GM18526 (cell line): ENCODE results near the gene HOXA5.

Source experiments
- POLR2A ChIP-seq: IDR thresholded peaks from 3 replicates; pipeline ENCODE4 v1.6.1; 2011; ENCODE audit not compliant: insufficient read length; ENCODE audit errors: extremely low read depth

HOXA5 gene

DNA sequence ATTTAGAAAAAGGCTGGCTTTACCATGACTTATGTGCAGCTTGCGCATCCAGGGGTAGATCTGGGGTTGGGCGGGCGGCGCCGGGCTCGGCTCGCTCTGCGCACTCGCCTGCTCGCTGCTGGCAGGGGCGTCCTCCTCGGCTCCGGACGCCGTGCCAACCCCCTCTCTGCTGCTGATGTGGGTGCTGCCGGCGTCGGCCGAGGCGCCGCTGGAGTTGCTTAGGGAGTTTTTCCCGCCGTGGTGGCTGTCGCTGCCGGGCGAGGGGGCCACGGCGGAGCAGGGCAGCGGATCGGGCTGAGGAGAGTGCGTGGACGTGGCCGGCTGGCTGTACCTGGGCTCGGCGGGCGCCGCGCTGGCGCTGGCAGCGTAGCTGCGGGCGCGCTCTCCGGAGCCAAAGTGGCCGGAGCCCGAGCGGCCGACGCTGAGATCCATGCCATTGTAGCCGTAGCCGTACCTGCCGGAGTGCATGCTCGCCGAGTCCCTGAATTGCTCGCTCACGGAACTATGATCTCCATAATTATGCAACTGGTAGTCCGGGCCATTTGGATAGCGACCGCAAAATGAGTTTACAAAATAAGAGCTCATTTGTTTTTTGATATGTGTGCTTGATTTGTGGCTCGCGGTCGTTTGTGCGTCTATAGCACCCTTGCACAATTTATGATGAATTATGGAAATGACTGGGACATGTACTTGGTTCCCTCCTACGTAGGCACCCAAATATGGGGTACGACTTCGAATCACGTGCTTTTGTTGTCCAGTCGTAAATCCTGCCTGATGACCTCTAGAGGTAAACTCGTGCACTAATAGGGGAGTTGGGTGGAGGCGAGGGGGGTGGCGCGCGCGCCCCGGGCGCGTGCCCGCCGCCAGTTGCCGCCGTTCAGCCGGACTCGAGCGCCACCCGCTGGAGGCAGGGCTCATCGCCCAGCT lies at the start of gene HOXA5:
Gene HOXA5, minus strand, starts transcription at position 659 of the 927 bp plus-strand sequence. Its CDS starts 74 bp downstream, at position 585.
- no peak for TF ChIP-seq POLR2A

DNA sequence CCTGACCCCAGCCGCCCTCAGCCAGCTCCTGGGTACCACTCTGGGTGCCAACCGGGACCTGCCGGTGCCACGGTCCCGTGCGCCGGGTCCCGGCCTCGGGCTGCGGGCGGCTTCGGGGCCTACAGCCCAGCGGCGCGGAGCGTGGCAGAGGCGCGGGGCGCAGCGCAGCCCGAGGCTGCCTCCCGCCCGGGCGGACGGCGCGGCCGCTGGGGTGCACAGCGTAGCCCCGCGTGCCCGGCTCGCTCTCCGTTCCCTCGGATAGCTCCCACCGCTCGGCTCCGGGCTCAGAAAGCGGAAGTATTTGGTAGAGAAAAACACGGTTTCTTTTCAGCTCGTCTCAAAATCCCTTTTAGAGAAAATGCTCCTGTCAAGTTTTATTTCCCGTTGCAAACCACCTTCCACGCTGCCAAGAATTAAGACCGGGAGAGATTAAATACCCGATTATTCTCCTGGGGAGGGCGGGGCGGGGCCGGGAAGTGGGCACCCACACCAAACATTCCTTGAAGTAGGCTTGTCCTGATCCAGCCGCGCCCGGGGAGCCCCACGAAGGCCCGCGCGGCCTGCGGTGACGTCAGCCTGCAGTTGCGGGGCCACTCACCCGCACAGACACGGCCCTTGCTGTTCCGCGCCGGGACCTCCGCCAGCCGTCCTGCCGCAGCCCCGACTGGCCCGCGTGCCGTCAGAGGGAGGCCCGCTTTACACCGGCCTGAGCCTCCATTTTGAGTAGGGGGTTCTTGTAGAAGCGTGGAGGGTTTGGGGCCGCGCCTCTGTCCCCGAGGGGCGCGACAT lies 49.3 kb upstream of the HOXA5 start:
- no peak for TF ChIP-seq POLR2A

DNA sequence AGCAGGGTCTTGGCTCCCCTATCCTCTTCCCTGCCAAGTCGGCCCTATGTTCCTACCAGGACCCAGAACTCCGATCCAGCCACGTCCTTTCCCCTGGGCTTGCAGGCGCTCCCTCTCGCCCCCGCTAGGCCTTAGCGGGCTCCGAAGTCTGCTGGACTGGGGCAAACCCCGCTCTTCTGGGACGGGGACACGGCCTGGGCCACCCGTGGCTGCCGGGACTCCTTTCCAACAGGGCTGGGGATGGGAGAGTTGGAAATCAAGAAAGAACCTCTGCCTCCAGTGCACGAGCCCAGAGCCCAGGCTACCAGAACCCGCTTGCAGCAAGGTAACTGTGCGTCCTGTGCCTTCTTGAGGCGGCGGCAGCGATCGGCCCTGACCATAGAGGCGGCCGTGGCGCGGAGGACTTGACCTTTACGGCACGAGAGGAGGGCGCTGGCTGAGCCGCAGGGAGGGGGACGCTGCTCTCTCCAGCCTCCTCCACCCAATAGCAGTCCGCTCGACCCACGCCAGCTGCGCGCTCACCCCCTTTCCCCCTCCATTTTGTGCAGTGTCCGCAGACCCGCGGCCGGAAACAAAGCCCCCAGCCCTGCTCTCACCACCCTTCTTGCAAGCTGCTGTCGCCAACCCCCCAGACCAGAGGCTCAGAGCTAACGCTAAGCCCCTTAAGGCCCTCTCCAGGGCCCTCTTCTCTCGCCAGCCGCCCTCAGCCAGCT lies 48.5 kb upstream of the HOXA5 start:
- no peak for TF ChIP-seq POLR2A

DNA sequence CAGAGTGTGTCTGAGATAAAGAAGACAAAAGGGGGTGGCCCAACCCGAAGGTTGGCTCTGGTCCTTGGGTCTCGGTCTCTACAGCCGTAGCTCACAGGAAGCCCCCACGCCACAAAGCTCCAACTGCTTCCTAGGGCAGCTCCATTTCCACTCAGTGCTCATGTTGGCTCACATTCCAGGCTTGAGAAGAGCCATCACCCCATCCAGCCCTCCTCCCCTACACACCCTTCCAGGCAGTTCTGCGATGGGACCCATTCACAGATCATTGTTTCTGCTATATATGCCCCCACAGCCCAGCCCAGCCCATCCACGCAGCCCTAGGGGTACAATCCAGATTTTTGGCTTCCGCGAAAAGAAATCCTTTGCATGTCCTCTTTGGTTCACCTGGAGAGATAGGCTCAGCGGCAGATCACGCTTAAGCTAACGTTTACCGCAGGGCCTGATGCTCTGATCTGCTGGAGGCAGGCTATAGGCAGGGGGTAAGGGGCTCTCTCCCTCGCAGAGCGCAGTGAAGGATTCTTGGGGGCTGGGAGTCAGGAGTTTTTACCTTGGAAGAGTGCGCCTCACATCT lies 47.8 kb upstream of the HOXA5 start:
- TF ChIP-seq POLR2A = no peak

DNA sequence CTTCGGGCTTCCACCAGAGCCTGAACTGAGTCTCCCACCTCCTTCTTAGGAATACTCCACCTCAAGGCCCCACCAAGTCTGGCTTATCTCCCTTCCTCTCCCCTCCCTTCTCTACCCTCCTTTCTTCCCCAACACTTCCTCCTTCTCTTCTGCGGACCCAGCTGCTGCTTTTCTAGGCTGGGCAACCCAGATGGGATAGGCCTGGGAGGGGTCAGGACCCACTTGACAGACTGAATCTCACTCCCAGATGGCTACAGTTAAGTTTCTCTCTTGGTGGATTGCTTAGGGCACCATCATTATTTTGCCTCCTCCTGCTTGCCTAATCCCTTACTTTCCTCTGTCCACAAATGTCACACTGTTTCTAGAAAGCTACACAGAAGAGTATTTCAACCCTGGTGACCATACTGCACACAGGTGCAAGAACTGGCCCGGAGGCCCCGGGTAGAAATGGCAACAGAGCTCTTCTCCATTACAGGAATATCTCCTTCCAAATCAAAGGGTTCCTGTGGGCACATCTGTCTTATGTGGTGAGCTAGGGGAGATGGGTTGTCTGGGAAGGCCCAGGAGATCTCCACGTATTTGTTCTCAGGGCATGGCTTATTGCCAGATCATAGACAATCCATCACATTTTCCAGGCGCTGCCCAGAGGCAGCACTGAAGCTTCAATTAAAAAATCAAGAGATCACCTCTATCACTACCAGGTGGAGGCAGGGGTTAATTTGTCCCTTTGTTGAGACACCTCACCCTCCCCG lies 46.7 kb upstream of the HOXA5 start:
- TF ChIP-seq POLR2A = no peak

DNA sequence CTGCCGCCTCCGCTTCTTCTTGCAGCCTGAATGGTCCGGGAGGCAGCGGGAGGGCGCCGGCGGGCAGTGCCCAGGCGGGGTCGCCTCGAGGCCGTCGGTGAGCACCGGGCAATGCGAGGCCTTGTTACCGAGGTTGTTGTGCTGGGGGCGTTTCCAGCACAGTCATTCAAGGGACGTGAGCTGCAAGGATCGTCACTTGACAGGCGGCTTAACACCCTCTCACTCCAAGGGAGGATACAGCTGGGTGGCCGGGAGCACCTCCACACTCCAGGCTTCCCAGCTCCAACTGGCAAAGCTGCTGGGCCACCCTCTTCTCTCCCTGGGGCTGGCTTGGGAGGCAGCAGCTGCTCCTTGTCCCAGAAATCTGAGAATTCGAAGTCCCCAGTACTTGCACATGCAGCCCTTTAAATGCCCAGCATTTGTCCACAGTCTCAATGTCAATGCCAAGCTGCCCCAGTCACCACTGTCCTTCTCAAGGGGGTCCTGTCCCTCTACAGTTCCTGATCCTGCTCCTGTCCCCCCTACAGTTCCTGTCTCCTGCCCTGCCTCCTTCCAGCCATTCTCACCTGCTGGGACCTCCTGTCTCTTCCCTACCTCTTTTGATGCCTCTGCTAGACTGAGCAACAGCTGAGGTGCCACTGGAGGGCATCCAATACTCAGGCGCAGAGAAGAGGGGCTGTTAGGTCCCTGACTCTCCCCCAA lies 46.0 kb upstream of the HOXA5 start:
- TF ChIP-seq POLR2A = no peak

DNA sequence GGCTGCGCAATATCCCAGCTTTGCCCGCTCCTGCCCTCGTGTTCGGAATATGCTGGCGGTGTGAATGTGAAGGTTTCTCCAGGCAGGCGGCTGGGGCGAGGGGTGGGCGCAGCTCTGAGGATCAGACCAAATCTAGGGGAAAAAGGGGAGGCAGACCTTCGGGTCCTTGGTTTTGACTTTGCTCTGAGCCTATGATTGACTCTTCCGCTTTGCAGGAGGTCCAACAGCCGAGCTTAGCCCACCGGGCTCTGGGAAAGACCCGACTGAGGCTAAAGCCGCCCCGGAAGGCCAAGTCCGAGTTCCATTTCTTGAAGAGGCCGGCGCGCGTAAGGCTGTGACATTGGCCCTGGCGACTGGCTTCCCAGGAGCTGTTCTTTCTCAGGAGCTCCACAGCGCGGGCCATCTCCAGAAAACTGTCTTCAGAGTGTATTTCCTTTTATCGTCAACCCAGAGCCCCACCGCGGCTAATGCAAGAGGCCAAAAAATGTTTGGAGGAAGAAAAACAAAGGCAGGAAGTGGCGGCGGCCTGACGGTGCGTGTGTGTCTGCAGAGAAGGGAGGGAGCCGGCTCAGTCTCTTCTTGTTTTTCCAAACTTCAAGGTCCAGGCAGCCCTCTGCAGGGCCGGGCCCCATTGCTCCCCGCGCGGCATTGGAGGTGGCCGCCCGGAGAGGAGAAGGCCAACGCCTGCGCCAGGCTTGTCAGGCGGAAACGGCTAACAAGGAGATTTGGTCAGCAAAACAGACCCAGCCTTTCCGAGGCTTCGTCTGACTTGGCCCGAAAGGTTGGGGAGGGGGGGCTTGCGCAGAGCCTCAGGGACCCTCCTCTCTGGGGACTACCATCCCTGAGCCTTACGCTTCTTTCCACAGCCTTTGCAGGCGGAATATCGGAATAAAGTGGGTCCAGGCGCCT lies 45.2 kb upstream of the HOXA5 start:
- TF ChIP-seq POLR2A = no peak

DNA sequence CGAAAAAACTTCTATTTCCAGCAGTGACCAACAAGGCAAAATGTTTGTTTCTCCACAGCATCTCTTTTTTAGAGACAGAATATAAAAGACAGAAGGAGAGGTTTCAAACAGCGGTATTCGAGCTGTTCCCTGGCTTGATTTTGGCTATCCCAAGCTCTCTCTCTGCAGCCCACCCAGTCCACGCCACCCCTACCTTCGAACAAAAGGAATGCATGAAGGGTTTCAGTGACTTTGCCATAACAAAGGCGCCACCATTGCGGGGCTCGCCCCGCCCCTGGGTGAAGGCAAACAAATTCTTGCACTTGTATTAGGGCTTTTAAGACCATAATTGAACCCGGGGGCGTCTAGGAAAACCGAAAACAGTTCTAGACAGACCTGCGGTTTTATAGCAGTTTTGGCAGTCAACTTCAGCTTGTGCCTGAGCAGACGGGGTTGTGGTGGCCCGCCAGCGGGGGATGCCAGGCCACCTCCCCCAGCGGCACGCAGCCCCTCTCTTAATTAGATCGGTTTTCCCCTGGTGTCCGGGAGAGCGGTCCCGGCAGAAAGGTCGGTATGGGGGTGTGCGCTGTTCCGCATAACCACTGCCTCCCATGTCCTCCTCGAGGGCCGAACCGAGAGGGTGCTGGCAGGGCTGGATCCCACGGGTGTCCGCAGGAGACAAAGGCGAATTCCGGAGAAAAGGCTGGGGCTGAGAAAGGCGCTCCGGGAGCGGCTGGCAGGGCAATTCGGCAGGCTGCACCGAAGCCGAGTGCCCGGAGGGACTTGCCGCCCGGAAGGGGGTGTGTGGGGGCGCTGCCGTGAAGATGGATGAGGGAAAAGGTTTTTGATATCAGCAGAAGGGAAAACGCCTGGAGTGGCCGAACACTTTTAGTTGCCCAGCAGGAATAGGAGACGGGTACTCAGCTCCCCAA lies 44.2 kb upstream of the HOXA5 start:
- no peak for TF ChIP-seq POLR2A

DNA sequence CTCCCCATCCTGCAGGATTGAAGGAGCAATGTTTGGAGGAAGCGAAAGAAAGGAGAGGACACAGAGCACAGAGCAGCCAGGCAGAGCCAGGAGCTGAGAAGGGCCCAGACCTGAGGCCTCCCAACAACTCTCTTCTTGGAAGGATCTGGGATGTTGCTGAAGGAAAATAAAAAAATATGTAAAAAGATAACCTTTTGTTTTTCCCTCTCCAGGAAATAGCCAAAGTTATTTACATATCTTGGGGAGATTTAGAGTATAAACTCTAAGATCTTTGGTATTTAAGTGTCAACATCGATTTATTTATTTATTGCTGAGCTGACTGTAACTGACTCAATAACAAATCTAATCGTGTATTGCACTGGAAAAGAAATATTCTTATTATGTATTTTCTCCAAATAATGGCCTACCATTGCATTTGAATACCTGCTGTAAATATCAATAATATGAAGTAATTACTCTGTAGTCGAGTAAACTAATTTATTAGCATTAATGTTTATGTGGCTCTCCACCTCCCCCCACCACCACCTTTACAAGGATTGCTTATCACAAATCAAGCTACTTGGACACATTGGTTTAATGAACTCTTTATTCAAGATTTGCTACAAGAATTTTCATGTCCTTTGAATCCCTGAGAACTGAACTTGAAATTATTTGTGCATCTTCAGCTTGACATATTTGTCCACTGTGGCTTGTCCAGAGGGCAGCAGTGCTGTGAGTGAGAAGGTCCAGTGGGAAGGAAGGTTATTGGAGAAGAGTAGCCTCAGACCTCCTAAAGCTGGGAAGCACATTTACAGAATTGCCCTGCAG lies 43.4 kb upstream of the HOXA5 start:
- TF ChIP-seq POLR2A = no peak

DNA sequence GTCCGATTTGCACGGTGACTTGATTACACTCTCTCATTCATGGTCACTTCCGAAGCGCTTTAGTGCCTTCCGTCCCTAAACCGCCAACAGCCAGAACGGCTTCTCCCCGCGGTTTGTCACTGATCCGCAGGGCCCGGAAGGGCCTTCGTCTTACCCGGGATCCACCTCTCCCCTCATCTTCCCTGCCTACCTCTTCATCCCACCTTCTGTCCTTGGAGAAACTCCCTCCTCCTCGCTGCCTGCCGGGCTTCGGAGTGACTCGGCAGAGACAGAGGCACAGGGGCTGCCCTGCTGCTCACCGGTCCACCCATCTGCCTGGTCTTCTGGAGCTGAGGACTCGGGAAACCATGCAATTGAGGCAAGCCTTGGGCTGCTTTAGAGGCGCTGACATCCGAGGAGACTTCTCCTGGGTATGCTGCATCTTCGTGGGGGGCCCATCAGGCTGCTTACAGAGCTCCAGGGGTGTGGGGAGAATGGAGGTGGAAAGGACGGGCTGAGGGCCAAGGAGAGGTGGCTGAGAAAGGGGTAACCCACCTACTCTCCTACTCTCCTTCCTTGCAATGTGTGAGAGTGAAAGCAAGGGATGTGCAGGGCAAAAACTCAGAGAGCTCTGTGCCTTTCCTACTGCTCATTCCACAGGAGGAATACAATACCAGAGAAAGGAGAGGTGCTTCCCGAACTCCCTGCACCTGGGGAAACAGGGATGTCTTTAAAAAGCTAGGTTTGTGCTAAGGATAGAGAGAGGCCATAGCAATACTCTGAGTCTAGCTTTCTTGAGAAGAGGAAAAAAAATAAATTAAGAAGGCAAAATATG lies 42.6 kb upstream of the HOXA5 start:
- no peak for TF ChIP-seq POLR2A
